ES-I3 (cell line): ENCODE measurements around the gene IMP3.

Source experiments
- H3K36me3 ChIP-seq: 2 replicates; pipeline ENCODE4 v1.6.1; 2013; ENCODE audit warnings: mild to moderate bottlenecking, low read length, control low read depth, moderate library complexity; ENCODE audit not compliant: insufficient read depth
- H3K4me1 ChIP-seq: 2 replicates; pipeline ENCODE4 v1.6.1; 2013; ENCODE audit warnings: mild to moderate bottlenecking, control low read depth, low read length; ENCODE audit not compliant: insufficient read depth
- H3K9ac ChIP-seq: 2 replicates; pipeline ENCODE4 v1.6.1; 2013; ENCODE audit warnings: low read depth, mild to moderate bottlenecking, low read length, moderate library complexity
- H3K9me3 ChIP-seq: 2 replicates; pipeline ENCODE4 v1.6.1; 2013; ENCODE audit warnings: mild to moderate bottlenecking, low read length, moderate library complexity; ENCODE audit not compliant: control insufficient read depth, insufficient read depth

IMP3 gene

DNA sequence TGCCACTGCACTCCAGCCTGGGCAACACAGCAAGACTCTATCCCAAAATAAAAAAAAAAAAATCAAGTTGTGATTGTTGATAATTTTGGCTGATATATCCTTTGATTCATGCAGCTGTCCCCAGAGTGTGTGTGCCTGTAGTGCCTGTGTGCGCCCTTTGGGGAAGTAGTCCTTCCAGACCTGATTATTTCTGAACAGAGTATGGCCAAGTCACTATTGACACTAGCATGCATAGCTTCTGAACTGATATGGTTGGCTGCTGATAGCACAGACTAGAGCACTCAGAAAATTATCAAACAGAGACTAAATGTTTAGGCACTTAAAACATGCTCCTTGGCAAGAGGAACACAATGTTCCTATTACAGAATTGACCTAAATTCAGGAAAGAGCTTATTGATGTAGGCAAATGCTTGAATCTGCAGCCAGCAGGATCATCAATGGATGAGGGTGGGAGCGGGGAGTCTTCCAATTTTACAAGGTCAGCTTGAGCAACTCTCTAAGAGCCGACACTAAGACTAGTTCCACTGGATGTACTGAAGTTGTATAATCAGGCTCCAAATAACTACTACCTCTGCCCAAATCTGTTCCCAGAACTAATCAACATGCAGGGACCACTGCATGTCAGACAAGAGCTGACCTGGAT is 43.2 kb downstream of the IMP3 start:
- Histone ChIP-seq H3K9ac (no peak overlapping the region), H3K4me1 (no peaks in the 10 kb centered on the region), H3K9me3 (no peaks in the 10 kb centered on the region), H3K36me3 (peaks cover 5% of the 10 kb centered on the region; the same call in 1 of the 2 replicates)

GRCh38 chr15:75594276-75594675 is 45.7 kb downstream of the IMP3 start:
- H3K36me3 ChIP-seq = peaks cover 5% of the 10 kb centered on the region; the same call in 1 of the 2 replicates
- H3K9ac ChIP-seq = no peak overlapping the region
- H3K9me3 ChIP-seq = no peaks in the 10 kb centered on the region
- no peaks in the 10 kb centered on the region for H3K4me1 ChIP-seq

DNA sequence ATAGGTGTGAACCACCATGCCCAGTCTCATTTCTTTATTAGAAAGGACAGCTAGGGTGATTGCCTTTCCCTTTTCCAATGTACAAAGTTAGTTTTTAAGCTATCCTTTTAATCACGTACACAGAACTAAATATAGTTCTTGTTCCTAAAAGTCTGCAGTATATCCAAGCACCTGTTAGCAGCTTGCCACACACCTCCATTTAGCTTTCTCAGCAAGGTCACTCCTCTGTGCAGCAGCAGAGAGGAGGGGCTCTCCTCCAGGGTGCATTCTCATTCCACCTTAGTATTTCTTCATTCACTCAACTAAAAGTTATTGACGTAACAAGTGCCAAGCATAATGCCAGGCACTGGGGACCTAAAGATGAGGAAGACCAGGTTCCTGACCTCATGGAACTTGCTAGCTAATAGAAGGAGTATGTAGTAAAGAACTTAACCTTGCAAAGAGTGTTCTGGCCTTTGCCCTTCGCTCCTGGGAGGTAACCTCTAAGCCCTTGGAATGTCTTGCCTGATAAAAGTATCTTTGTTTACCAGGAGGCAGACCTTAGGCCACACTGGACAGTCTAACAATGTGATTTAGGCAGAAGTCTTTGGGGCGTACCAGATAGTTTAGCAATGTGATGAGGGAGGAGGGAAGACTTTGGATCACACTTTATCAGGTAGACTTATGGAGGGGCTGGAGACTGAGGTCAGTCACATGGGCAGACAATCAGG is 48.2 kb downstream of the IMP3 start:
- Histone ChIP-seq H3K4me1 (no peaks in the 10 kb centered on the region), H3K9me3 (no peaks in the 10 kb centered on the region), H3K9ac (no peak overlapping the region), H3K36me3 (no peaks in the 10 kb centered on the region; the same call in 1 of the 2 replicates)

DNA sequence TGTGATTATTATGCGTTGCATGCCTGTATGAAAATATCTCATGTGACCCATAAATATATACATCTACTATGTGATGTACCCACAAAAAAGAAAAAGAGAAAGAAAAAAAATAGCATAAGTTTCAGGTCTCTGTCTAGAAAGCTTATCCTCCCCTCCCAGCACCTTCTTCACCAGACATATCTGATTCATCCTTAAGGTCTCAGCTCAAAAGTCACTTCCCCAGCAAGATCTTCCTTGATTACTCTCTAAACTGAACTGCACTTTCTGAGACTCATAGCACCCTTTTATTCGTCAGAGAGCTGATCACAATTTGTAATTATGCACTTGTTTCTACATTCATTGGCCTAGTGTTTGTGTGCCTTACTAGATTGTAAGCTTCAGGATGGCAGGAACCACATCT is 49.8 kb downstream of the IMP3 start:
- H3K9me3 ChIP-seq = no peaks in the 10 kb centered on the region

More for the DNA sequence above, 49.8 kb downstream of the IMP3 start:
- Histone ChIP-seq H3K4me1 (no peaks in the 10 kb centered on the region), H3K9ac (no peak overlapping the region), H3K36me3 (no peaks in the 10 kb centered on the region; the same call in 1 of the 2 replicates)
